Right renal cortex interstitium (tissue), 3 donors: ENCODE data around the gene P2RX5. TPM values are rescaled to one million over a fixed set of nuclear protein-coding genes. Genes with fewer than 3 reads are reported as not detected.

Source experiments
- DNase-seq, 3 donors: peaks; one replicate each; pipeline ENCODE4 v3.0.0-alpha.2; 2013; ENCODE audit warnings: low read depth in 3 of 3, low spot score in 2 of 3
- polyA plus RNA-seq, 3 donors: library from polyadenylated mRNA; unstranded; fragments of 120-200 nt; gene quantifications; one replicate each; pipeline ENCODE4 v1.2.1, GENCODE V29; 2013; ENCODE audit not compliant: insufficient read length in 3 of 3

Gene P2RX5
- polyA plus RNA-seq, 3 donors: 1.2 to 1.6 (median 1.4) TPM

GRCh38 chr17:3657874-3658783 is 37.8 kb downstream of the P2RX5 start:
- no peak for DNase-seq

- no peak for DNase-seq
Measured at GRCh38 chr17:3657588-3657869, 38.4 kb downstream of the P2RX5 start.

GRCh38 chr17:3656755-3657587 is 39.0 kb downstream of the P2RX5 start:
- no peak for DNase-seq

- no peak for DNase-seq
Measured at GRCh38 chr17:3656353-3656752, 39.6 kb downstream of the P2RX5 start.

- no peak for DNase-seq
Measured at GRCh38 chr17:3655766-3656165, 40.2 kb downstream of the P2RX5 start.

- DNase-seq: no peak
Measured at GRCh38 chr17:3647769-3648555, 48.0 kb downstream of the P2RX5 start.

GRCh38 chr17:3647251-3647650 is 48.7 kb downstream of the P2RX5 start:
- no peak for DNase-seq

- DNase-seq: no peak
Measured at GRCh38 chr17:3645310-3645709, 50.6 kb downstream of the P2RX5 start.

GRCh38 chr17:3643889-3644349 is 52.0 kb downstream of the P2RX5 start:
- no peak for DNase-seq

GRCh38 chr17:3641717-3642486 is 54.1 kb downstream of the P2RX5 start:
- DNase-seq: no peak

- DNase-seq: no peak
Measured at GRCh38 chr17:3641014-3641413, 54.9 kb downstream of the P2RX5 start.

GRCh38 chr17:3639981-3640596 is 55.9 kb downstream of the P2RX5 start:
- DNase-seq: no peak

- no peak for DNase-seq
Measured at GRCh38 chr17:3636908-3637373, 59.0 kb downstream of the P2RX5 start.

GRCh38 chr17:3636154-3636907 is 59.6 kb downstream of the P2RX5 start, which contains the start of the genes CTNS and SHPK:
Gene CTNS, plus strand, starts transcription at chr17:3636760. Its CDS starts 3,447 bp downstream, at chr17:3640207.
Gene SHPK, minus strand, starts transcription at chr17:3636250. Its CDS starts 31 bp downstream, at chr17:3636219.
- peak; percentile 83 to 91 (median 90) for DNase-seq

GRCh38 chr17:3635474-3636153 is 60.3 kb downstream of the P2RX5 start:
- DNase-seq: no peak

GRCh38 chr17:3632287-3632686 is 63.7 kb downstream of the P2RX5 start:
- DNase-seq: no peak

GRCh38 chr17:3630781-3631180 is 65.2 kb downstream of the P2RX5 start:
- DNase-seq: no peak

- DNase-seq: no peak
Measured at GRCh38 chr17:3627769-3628167, 68.2 kb downstream of the P2RX5 start.
